PFSK-1 (cell line): ENCODE measurements around the gene RAD51B.

Source experiments
- FOXP2 ChIP-seq: optimal IDR thresholded peaks from 2 replicates; pipeline ENCODE3; 2011; ENCODE audit warnings: borderline replicate concordance, control low read depth, inconsistent platforms; ENCODE audit not compliant: insufficient read depth; ENCODE audit errors: extremely low read length, extremely low read depth
- POLR2AphosphoS5 ChIP-seq: IDR thresholded peaks from 2 replicates; pipeline ENCODE4 v1.6.1; 2012; ENCODE audit warnings: low read depth, mild to moderate bottlenecking, control low read depth, low read length, moderate library complexity
- SIN3A ChIP-seq: IDR thresholded peaks from 2 replicates; pipeline ENCODE4 v1.6.1; 2012; ENCODE audit warnings: mild to moderate bottlenecking, low read length, moderate library complexity, borderline replicate concordance; ENCODE audit not compliant: insufficient read depth
- TAF1 ChIP-seq: IDR thresholded peaks from 2 replicates; pipeline ENCODE4 v1.6.1; 2012; ENCODE audit warnings: low read length, control low read depth, borderline replicate concordance; ENCODE audit not compliant: insufficient read depth
- TF ChIP-seq, protein P1 (sequence below), 2 experiments: IDR thresholded peaks; 2 replicates each; pipeline versions ENCODE4 v1.6.1 to v1.8.0; 2011 to 2012; ENCODE audit warnings: low read depth in 2 of 2, low read length in 2 of 2, control low read depth in 1 of 2, inconsistent platforms in 1 of 2, mild to moderate bottlenecking in 1 of 2, moderate library complexity in 1 of 2; ENCODE audit not compliant: insufficient read depth in 1 of 2

RAD51B gene

DNA sequence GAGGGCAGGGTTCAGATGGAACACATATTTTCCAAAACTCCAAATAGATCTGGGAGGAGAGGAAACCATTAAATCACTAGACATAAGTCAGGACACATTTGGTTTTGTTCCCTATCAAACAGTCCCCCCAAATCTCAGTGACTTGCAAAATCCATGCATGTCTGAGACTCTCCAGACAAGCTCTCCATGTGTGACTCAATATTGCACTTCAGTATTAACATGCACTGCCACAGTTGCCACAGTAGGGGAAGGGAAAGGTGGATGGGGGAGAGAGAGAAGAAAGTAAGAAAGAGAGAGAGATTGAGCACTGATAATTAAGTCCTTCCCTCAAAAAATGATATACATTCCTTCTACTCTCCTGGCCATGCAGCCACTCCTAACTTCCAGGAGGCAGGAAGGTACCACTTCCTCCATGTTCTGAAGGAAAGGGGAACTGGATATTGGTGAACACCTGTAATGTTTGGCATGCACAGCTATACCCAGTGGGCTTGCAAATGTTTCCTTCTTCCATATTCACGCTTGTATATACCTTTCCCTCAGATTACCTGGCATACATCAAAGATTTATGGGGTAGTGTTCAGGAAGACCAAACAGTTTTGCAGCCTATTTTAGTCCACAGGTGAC lies 663.3 kb downstream of the RAD51B start:
- no peak for TF ChIP-seq POLR2AphosphoS5
- TF ChIP-seq, protein P1, sequence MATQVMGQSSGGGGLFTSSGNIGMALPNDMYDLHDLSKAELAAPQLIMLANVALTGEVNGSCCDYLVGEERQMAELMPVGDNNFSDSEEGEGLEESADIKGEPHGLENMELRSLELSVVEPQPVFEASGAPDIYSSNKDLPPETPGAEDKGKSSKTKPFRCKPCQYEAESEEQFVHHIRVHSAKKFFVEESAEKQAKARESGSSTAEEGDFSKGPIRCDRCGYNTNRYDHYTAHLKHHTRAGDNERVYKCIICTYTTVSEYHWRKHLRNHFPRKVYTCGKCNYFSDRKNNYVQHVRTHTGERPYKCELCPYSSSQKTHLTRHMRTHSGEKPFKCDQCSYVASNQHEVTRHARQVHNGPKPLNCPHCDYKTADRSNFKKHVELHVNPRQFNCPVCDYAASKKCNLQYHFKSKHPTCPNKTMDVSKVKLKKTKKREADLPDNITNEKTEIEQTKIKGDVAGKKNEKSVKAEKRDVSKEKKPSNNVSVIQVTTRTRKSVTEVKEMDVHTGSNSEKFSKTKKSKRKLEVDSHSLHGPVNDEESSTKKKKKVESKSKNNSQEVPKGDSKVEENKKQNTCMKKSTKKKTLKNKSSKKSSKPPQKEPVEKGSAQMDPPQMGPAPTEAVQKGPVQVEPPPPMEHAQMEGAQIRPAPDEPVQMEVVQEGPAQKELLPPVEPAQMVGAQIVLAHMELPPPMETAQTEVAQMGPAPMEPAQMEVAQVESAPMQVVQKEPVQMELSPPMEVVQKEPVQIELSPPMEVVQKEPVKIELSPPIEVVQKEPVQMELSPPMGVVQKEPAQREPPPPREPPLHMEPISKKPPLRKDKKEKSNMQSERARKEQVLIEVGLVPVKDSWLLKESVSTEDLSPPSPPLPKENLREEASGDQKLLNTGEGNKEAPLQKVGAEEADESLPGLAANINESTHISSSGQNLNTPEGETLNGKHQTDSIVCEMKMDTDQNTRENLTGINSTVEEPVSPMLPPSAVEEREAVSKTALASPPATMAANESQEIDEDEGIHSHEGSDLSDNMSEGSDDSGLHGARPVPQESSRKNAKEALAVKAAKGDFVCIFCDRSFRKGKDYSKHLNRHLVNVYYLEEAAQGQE (IDR thresholded peaks at IDR 0.05; ENCODE audit: insufficient read depth in 1 of 2, low read depth in 2 of 2, low read length in 2 of 2): no peak

- TF ChIP-seq, protein P1 (IDR thresholded peaks at IDR 0.05; ENCODE audit: insufficient read depth in 1 of 2, low read depth in 2 of 2, low read length in 2 of 2): no peak
- no peak for TF ChIP-seq TAF1
- no peak for TF ChIP-seq SIN3A
- no peak for TF ChIP-seq FOXP2
- no peak for TF ChIP-seq POLR2AphosphoS5
Measured at GRCh38 chr14:68486033-68486732, 666.6 kb downstream of the RAD51B start.

- TF ChIP-seq, protein P1 (IDR thresholded peaks at IDR 0.05; ENCODE audit: insufficient read depth in 1 of 2, low read depth in 2 of 2, low read length in 2 of 2): no peak
- no peak for TF ChIP-seq FOXP2
- TF ChIP-seq POLR2AphosphoS5: no peak
- TF ChIP-seq TAF1: no peak
- no peak for TF ChIP-seq SIN3A
Measured at GRCh38 chr14:68486809-68487208, 667.2 kb downstream of the RAD51B start.

GRCh38 chr14:68487805-68488590 lies 668.4 kb downstream of the RAD51B start:
- TF ChIP-seq FOXP2: no peak
- TF ChIP-seq, protein P1 (IDR thresholded peaks at IDR 0.05; ENCODE audit: insufficient read depth in 1 of 2, low read depth in 2 of 2, low read length in 2 of 2): no peak
